ENCODE results near the gene ANKRD60. TPM values are rescaled to one million over a fixed set of nuclear protein-coding genes. Genes with fewer than 3 reads are reported as not detected.

The ANKRD60 gene
- polyA plus RNA-seq, 1 experiment, result not detected

DNA sequence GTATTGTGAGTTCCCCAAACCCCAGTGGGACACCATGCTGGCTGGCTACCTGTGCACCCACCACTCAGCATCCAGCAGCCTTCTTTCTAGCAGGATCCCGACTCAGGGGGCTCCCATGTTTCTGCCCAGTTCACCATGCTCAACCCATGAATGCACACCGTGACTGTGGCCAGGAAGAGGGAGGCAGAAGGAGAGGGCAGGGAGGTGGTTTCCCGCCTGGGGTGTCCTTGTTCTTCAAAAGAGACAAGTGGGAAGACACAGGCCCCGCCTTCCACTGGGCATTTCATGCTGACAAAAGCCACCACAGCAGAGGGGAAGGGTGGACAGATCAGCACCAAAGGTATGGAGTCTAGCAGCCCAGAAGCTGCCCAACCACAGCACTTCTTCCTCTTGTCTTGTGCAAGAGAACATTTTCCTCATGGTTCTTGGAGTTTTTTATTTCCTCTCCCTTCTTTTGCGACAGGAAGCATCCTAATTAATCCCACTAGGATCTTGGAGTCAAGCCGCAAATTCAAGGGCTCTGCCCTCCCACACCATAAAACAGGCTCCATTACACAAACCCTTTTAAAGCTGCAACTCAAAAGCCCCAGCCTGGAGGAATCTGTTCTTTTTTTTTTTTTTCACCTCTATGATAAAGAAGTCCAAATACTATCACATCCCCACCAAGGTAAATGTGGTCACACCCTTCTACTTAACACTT lies 13.5 kb upstream of the ANKRD60 start:
- no peak overlapping the region for H3K27ac ChIP-seq (ENCODE audit: low read depth, low read length)
- H3K9me3 ChIP-seq (ENCODE audit: control insufficient read depth, insufficient read depth, low read length), result no peaks in the 10 kb centered on the region
- DNase-seq (ENCODE audit: low read depth, low spot score), result no peak
- no peak overlapping the region for H3K4me3 ChIP-seq (ENCODE audit: low read depth, low read length)
- ChIA-PET CTCF (interaction anchor here (0.8 kb wide), 1 partner anchor 449 kb away, joined by 3 read pairs; no protein-coding TSS in a partner anchor), POLR2A (interaction anchor here (0.7 kb wide), 1 partner anchor 67 kb away, joined by 4 read pairs; no protein-coding TSS in a partner anchor)
- H3K27me3 ChIP-seq (ENCODE audit: control insufficient read depth, insufficient read depth, low read length), result no peaks in the 10 kb centered on the region
- TF ChIP-seq, protein P1, sequence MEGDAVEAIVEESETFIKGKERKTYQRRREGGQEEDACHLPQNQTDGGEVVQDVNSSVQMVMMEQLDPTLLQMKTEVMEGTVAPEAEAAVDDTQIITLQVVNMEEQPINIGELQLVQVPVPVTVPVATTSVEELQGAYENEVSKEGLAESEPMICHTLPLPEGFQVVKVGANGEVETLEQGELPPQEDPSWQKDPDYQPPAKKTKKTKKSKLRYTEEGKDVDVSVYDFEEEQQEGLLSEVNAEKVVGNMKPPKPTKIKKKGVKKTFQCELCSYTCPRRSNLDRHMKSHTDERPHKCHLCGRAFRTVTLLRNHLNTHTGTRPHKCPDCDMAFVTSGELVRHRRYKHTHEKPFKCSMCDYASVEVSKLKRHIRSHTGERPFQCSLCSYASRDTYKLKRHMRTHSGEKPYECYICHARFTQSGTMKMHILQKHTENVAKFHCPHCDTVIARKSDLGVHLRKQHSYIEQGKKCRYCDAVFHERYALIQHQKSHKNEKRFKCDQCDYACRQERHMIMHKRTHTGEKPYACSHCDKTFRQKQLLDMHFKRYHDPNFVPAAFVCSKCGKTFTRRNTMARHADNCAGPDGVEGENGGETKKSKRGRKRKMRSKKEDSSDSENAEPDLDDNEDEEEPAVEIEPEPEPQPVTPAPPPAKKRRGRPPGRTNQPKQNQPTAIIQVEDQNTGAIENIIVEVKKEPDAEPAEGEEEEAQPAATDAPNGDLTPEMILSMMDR (IDR thresholded peaks at IDR 0.05; ENCODE audit: low read depth, low read length), result no peak

- ChIA-PET POLR2A (no interaction called here), CTCF (interaction anchor here (1.0 to 7.7 kb wide), 2 partner anchors 208 to 463 kb away, joined by 3 to 68 read pairs; no protein-coding TSS in a partner anchor)
Observed at GRCh38 chr20:58240471-58240870, 12.0 kb upstream of the ANKRD60 start.

GRCh38 chr20:58239216-58239615 lies 10.8 kb upstream of the ANKRD60 start:
- DNase-seq (ENCODE audit: low read depth, low spot score), result no peak
- POLR2A ChIA-PET, result no interaction called here
- CTCF ChIA-PET, result interaction anchor here (0.8 to 7.7 kb wide), 2 partner anchors 32 to 209 kb away, joined by 3 to 68 read pairs; no protein-coding TSS in a partner anchor

More at GRCh38 chr20:58240471-58240870, 12.0 kb upstream of the ANKRD60 start:
- H3K9me3 ChIP-seq (ENCODE audit: control insufficient read depth, insufficient read depth, low read length), result no peaks in the 10 kb centered on the region
- no peak overlapping the region for H3K27ac ChIP-seq (ENCODE audit: low read depth, low read length)
- no peaks in the 10 kb centered on the region for H3K27me3 ChIP-seq (ENCODE audit: control insufficient read depth, insufficient read depth, low read length)
- no peak for DNase-seq (ENCODE audit: low read depth, low spot score)
- H3K4me3 ChIP-seq (ENCODE audit: low read depth, low read length), result no peak overlapping the region
- TF ChIP-seq, protein P1 (IDR thresholded peaks at IDR 0.05; ENCODE audit: low read depth, low read length), result no peak

GRCh38 chr20:58238490-58238889 lies 10.0 kb upstream of the ANKRD60 start:
- Histone ChIP-seq H3K27ac (ENCODE audit: low read depth, low read length) (no peak overlapping the region), H3K27me3 (ENCODE audit: control insufficient read depth, insufficient read depth, low read length) (no peaks in the 10 kb centered on the region), H3K9me3 (ENCODE audit: control insufficient read depth, insufficient read depth, low read length) (no peaks in the 10 kb centered on the region), H3K4me3 (ENCODE audit: low read depth, low read length) (no peak overlapping the region)
- POLR2A ChIA-PET, result no interaction called here
- no peak for DNase-seq (ENCODE audit: low read depth, low spot score)
- CTCF ChIA-PET, result interaction anchor here (0.8 to 7.7 kb wide), 7 partner anchors 22 to 409 kb away, joined by 3 to 68 read pairs (median 8); no protein-coding TSS in a partner anchor
- TF ChIP-seq, protein P1 (IDR thresholded peaks at IDR 0.05; ENCODE audit: low read depth, low read length), result no peak

More at GRCh38 chr20:58239216-58239615, 10.8 kb upstream of the ANKRD60 start:
- Histone ChIP-seq H3K27ac (ENCODE audit: low read depth, low read length) (no peak overlapping the region), H3K4me3 (ENCODE audit: low read depth, low read length) (no peak overlapping the region), H3K9me3 (ENCODE audit: control insufficient read depth, insufficient read depth, low read length) (no peaks in the 10 kb centered on the region), H3K27me3 (ENCODE audit: control insufficient read depth, insufficient read depth, low read length) (no peaks in the 10 kb centered on the region)
- TF ChIP-seq, protein P1 (IDR thresholded peaks at IDR 0.05; ENCODE audit: low read depth, low read length), result no peak
